Erythroblast (primary cell): ENCODE results near the gene LAPTM5.
A peak's percentile ranks its signal among the peaks of the same experiment; 100 is the strongest.

Experiments
- DNase-seq, 2 experiments: peaks; one replicate each; lab custom pipeline; 2025; lab: John Stamatoyannopoulos, UW
- GATA1 ChIP-seq: IDR thresholded peaks from 2 replicates; pipeline ENCODE4 v1.6.1; 2011; ENCODE audit warnings: low read depth, mild to moderate bottlenecking, control low read depth, low read length, moderate library complexity
- POLR2A ChIP-seq: IDR thresholded peaks from 2 replicates; pipeline ENCODE4 v1.6.1; 2011; ENCODE audit warnings: mild to moderate bottlenecking, low read length

LAPTM5 gene

DNA sequence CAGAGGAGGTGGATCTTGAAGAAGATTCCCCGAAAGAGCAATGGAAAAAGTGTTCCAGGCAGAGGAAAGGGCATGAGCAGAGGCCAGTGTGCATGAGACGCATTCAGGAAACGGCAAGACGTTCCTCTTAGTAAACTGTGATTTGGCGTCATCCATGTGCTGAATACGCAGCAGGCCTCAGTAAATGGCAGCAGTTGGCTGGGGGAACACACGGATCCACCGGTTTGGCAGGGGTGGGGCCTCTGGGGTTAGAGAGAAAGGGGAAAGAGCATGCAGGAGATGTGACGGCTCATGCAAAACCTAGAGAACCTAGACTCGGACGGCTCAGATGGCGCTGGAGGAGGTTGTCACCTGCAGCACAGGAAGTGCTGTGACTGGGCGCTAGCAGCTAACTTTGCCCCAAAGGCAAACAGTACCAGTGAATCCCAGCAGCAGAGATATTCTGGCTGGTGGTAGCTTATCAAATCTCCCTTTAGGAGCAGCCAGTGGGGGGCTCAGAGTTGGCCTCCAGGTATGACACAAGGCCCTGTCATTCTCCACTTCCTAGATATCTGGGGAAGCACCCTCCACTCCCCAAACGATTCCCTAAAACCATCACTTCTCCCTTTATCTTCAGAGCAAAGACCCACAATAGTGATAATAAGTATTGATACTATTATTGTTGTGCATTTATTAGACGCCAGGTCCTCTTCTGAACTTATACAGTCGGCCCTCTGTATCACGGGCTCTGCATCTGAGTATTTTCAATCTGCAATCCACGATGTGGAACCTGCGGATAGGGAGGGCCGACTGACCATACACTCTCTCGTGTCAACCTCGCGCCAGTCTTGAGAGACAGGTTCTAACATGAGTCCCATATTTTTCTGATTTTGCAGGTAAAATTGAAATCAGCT, 7.6 kb downstream of the LAPTM5 start:
- DNase-seq: no peak
- TF ChIP-seq GATA1 (no peak), POLR2A (no peak)

DNA sequence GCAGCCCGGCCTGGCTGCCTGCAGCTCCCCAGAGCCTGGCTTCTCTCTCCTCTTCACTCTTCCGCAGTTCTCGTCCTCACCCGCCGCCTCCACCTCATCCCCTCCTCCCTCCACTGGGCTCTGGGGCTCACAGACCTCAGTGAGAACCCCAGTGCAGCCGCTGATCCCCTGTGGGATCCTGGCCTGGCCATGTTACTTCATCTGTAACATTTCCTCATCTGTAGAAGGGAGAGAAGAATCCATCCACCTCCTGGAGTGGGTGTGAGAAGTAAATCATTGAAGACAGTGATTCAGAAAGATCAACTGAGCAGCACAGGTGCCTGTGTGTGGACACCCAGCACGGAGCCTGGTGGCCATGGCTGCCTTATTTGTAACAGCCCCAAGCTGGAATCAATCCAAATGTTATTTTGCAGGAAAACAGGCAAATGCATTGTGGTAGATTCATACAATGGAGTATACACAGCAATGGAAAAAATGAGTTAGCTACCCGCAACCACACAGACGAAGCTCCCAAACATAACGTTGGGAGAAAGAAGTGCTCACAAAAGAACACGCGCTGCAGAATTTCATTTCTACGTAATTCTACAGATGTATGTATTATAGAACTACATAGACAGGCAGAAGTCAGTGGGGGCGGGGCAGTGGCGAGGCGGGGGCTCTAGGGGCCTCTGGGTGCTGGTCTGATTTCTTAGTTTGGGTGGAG, 8.7 kb downstream of the LAPTM5 start:
- no peak for DNase-seq
- TF ChIP-seq POLR2A (no peak), GATA1 (no peak)

DNA sequence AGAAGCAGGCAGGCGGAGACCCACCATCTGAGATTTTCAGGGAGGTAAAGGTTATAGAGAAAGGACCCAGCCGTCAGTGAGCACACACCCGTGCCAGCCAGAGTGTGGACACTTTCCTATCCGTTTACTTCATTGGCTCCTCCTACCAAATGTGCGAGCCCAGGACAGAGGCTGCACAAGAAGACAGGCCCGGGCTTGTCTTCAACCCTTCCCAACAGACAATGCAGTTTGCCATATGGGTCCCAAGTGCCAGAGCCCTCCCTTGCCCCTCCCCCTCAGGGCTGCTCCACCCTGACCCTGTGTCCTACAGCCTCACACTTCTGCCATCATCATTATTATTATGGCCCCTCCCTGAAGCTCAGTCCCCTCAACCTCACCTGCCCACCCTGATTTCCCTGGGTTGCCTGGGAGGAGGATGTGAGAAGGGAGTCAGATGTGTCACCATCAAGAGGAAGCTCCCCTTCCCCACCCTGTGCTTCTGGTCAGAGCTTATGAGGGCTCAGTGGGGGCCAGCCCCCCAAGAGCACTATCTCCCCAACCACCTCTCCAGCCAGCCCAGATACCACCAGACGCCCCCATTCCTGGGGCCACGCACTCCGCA, 9.4 kb downstream of the LAPTM5 start:
- DNase-seq: peak; percentile 23 to 31
- TF ChIP-seq POLR2A (peak; percentile 39), GATA1 (no peak)

DNA sequence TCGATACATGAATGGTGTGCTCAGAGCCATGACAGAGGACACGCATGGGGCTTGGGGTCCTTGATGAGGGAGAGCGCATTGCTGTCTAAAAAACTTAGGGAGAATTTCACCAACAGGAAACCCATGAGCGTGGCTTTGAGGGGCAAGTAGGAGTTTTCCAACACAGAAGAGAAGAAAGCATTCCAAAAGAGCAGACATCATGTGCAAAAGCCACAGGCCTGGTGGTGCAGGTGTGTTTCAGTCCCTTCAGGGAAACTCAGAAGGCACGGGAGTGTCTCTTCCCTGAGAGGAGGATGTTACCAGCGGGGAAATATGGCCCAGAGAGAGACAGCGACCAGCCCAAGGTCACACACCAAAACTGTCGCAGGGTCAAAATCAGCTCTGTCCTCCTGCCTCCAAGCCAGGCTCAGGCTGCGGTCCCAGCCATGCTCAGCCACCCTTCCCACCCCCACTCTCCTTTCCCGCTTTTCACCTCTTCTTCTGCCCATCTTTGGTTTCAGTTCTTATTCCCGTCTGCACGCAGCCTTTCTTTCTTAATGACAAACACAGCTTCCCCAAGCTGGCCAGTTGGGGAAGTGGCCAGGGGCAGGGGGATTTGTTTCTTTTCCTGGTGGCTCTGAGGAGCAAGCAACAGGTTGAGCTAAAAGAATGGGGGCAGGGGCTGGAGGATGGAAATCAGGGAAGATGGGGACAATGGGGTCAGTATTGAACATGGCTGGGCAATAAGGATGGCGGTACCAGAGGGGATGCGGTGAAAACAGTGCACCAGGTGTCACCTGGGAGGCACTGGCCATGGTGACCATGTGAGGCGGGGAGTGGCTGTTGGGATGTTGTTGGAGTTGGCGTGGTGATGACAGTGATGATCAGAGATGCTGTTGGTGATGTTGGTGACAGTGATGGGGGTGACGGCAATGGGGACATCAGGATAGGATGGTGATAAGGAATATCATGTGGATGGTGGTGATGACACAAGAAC, 10.3 kb downstream of the LAPTM5 start:
- no peak for DNase-seq
- TF ChIP-seq GATA1 (no peak), POLR2A (no peak)

DNA sequence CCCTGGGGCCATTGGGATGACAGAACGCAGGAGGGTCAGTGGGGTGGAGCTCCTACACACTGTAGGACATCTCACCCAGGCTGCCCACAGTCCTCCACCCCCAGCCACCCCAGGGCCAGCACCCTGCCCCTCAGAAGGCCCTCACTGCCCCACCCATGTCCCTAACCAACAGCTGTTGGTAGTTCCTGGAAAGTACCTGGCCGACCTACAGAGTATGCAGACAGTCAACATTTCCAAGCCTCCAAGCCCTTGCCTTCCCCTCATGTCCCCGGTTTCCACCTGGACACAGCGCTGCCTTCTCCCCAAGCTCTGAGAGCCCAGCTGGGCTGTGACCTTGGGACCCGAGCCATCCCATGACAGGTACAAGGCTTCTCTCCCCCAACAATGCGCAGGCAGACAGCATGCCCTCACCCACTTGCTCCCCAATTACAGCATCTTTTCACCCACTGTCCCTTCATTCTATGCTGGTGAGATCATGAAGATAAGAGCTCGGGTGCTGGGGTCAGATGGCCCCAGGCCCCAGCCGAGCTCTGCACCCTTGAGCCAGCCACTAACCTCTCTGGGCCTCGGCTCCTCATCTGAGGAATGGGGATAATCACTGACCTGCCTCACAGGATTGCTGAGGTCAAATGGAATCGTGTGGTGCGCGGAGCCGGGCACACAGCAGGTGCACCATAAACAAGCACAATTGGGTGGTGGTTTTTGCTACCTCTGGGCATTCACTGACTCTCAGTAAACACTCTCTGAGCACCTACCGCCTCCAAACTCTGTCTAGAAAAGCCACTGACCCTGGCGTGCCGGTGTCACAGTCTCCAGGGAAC, 11.2 kb downstream of the LAPTM5 start:
- DNase-seq: no peak
- no peak for TF ChIP-seq POLR2A
- no peak for TF ChIP-seq GATA1

DNA sequence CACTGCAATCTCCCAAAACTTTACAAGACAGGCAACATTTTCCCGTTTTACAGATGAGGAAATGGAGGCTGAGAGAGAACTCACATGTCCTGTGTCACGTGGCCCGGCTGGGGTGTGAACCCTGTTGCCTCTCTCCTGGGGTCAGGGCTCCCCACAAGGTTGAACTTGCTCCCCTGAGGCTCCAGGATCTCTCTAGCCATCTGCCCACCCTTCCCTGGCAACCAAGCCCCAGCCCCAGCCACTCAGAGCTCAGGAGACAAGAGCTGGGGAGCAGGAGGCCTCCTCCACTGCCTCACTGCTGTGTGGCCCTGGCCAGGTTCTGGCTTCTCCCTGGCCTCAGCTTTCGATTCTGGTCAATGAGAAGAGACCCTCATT, 11.8 kb downstream of the LAPTM5 start:
- TF ChIP-seq POLR2A: no peak
- no peak for TF ChIP-seq GATA1
- no peak for DNase-seq

DNA sequence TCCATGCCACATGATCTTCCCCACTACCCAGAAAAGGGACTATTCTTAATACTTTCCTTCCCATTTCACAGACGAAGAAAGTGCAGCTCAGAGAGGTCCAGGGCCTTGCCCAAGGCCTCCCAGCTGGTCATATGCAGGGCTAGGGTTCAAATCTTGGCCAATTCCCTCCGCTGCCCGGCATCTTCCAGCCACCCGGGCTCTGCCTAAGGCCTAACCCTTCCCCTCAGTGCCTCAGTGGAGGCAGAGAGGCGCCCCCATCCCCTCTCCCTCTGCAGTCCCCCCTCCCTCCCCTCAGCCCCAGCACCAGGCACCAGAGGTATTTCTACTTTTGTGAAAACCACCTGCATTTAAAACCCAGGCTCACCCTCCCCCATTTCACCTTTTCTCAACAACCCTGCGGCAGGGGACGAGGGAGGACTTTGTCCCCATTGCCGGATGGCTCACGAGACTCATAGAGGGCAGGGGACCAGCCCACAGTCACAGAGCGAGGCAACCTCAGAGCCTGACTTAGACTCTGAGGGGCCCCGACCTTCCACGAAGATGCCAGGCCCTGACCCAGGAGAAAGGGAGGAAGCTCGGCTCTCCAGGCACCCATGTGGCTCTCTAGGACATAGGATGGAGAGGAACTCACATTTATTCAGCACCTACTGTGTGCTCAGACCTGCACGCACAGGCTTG, 12.3 kb downstream of the LAPTM5 start:
- DNase-seq: no peak
- TF ChIP-seq GATA1: no peak
- no peak for TF ChIP-seq POLR2A

DNA sequence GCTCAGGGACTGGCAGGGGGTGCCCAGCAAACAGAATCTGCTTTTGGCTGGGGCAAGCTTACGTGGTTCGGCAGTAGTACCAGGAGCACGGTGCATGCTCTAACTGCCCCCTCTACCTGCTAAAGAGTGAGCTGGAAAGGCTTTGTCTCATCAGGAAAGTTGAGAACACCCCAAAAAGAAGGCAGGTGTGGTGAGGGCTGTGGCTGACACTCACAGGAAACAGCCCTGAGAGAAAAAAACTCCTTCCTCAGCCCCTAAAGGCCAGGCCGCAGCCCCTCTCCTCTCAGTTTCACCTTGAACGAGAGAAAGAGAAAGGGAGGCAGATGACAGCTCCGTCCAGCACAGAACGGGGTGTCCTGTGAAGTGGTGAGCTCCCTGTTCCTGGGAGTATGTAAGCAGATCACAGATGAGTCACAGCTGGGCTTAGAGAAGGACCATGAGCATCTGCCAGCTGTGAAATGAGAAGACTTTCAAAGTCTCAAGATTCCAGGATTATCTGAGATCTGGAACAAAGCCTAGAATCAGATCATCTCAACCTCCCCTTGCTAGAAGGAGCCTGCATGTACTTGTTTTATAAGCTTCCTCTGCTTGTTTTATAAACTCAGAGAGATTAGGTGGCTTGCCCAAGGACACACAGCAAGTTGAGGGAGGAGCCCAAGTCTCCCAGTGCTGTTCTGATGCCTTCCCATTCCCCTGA, 13.4 kb downstream of the LAPTM5 start:
- peak in 1 of 2 experiments; percentile 15 for DNase-seq
- TF ChIP-seq POLR2A: no peak
- no peak for TF ChIP-seq GATA1

DNA sequence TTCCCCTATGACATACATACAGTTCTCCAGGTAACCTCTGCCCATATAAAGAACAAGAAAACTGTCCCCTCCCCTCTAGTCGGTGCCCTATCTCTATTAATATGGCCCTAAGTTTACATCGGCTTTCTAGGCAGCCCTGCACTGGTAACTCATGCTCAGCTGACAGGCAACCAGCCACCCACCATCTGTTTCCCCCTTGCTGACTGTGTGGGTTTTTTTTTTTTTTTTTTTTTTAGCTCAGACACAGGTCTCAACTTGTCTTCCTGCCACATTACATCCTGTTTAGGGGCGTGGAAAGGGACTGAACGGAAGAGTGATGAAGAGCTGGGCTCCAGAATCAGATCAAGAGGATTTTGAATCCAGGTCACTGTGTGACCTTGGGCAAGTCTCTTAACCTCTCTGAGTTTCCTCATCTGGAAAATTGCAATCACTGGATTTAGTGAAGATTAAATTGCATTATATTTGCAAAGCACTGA, 14.0 kb downstream of the LAPTM5 start:
- DNase-seq: no peak
- TF ChIP-seq POLR2A: no peak

DNA sequence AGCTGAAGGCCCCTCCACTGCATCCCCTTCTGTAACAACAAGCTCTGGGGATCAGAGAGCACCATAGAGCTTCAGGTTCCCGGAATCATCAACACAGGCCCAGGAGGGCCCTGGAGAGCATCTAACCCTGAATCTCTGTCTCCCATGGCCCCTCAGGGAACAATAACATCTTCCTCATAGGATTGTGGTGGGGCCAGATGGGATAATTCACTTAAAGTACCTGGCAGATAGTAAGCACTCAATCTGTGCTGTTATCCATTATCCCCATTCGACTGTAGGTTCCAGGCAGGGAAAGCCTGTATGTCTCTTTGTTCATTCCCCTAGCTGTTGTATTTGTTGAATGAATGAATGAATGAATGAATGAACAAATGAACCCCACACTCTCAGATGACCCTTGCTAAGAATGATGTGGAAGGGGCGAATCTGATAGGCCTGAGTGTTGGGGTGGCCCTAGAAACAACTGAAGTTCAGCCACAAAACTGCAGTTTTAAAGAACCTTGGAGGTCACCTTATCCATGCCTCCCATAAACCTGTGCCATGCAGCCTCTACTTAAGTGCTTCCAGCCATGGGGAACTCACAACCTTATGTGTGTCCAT, 14.5 kb downstream of the LAPTM5 start:
- no peak for DNase-seq
- no peak for TF ChIP-seq POLR2A
- no peak for TF ChIP-seq GATA1
